ENCODE measurements around the gene NRCAM. TPM values are rescaled to one million over a fixed set of nuclear protein-coding genes. Genes with fewer than 3 reads are reported as not detected.

The NRCAM gene
- total and polyA plus RNA-seq, 10 of the 15 experiments (the other 5 are each of a cell fraction or from before 2014, with no cell fraction given): 0.30 to 2.0 (median 1.0) TPM

- Histone ChIP-seq H3K27ac (ENCODE audit: control insufficient read depth, insufficient read depth) (no peak overlapping the region), H3K9ac (ENCODE audit: control insufficient read depth, insufficient read depth, low read length) (no peak overlapping the region), H3K4me3 (no peak overlapping the region), H4K20me1 (ENCODE audit: control insufficient read depth, insufficient read depth) (no peaks in the 10 kb centered on the region), H3K27me3 (replicated peaks in 1 of 2; ENCODE audit: control insufficient read depth in 2 of 2, insufficient read depth in 2 of 2, low read length in 1 of 2) (no peaks in the 10 kb centered on the region), H3K4me2 (ENCODE audit: control insufficient read depth, insufficient read depth) (no peak overlapping the region), H2AFZ (ENCODE audit: control insufficient read depth, low read depth, low read length) (no peak overlapping the region), H3K4me1 (ENCODE audit: control insufficient read depth, insufficient read depth, low read length) (peaks cover 19% of the 10 kb centered on the region), H3K79me2 (ENCODE audit: control insufficient read depth, insufficient read depth, low read length) (no peaks in the 10 kb centered on the region), H3K36me3 (ENCODE audit: control insufficient read depth in 2 of 2, insufficient read depth in 2 of 2, low read length in 1 of 2) (no peaks in the 10 kb centered on the region), H3K9me3 (replicated peaks; ENCODE audit: control insufficient read depth, insufficient read depth, low read length) (no peaks in the 10 kb centered on the region)
- RAD21 ChIA-PET (ENCODE audit: unreplicated experiment): interaction anchor here (0.6 kb wide), 1 partner anchor 11 kb away, joined by 4 read pairs; no protein-coding TSS in a partner anchor
- BruUV-seq (replicated peaks): no TSS peak
- no peak for TF ChIP-seq FOXK2 (IDR thresholded peaks at IDR 0.05)
- no peak for TF ChIP-seq EED (IDR thresholded peaks at IDR 0.05; ENCODE audit: low read depth)
- TF ChIP-seq NKRF (conservative IDR thresholded peaks at IDR 0.05): no peak
- no peak for TF ChIP-seq GABPA (IDR thresholded peaks at IDR 0.05; ENCODE audit: low read depth)
- no peak for TF ChIP-seq CHD1 (IDR thresholded peaks at IDR 0.05; ENCODE audit: low read depth, low read length)
- no peak for TF ChIP-seq POLR2AphosphoS2 (IDR thresholded peaks at IDR 0.05; ENCODE audit: low read depth, low read length)
- TF ChIP-seq IKZF1 (conservative IDR thresholded peaks at IDR 0.05): no peak
- no peak for TF ChIP-seq RELA (IDR thresholded peaks at IDR 0.05; ENCODE audit: borderline replicate concordance, partially characterized antibody)
- TF ChIP-seq TARDBP (IDR thresholded peaks at IDR 0.05; ENCODE audit: borderline replicate concordance): no peak
- no peak for TF ChIP-seq SIX5 (IDR thresholded peaks at IDR 0.05; ENCODE audit: low read depth, low read length, severe bottlenecking)
- no peak for TF ChIP-seq BHLHE40 (IDR thresholded peaks at IDR 0.05; ENCODE audit: borderline replicate concordance in 1 of 2, low read depth in 2 of 2, low read length in 1 of 2)
- TF ChIP-seq ATF3 (IDR thresholded peaks at IDR 0.05; ENCODE audit: borderline replicate concordance, extremely low read depth, low read depth, low read length): no peak
- TF ChIP-seq PKNOX1 (IDR thresholded peaks at IDR 0.05): no peak
- FAIRE-seq (no peak), ATAC-seq (peak; percentile 46), DNase-seq (ENCODE audit: low read depth, low spot score) (no peak)
- CTCF ChIA-PET: no interaction called here
- in situ Hi-C loops (cut with MboI): no loop called here
- SMC1A ChIA-PET (ENCODE audit: uncharacterized antibody, unreplicated experiment): interaction anchor here (0.7 to 1.1 kb wide), 2 partner anchors 113 to 681 kb away, joined by 3 read pairs; no protein-coding TSS in a partner anchor
- intact Hi-C loops (cut with micrococcal nuclease; ENCODE audit: unreplicated experiment): no loop called here
- WGBS (ENCODE audit: insufficient coverage, insufficient replicate concordance, low lambda C conversion rate, missing lambda C conversion rate): 24% methylated on average over 4 of the region's 4 CpGs
- POLR2A ChIA-PET: no interaction called here
These were observed 131.9 kb downstream of the NRCAM start for GRCh38 chr7:108324053-108325038.
